ENCODE measurements around the gene NEK11. TPM values are rescaled to one million over a fixed set of nuclear protein-coding genes. Genes with fewer than 3 reads are reported as not detected.

Gene NEK11
- total RNA-seq, 4 donors from 2014 or later = 2.3 to 25.2 (median 8.4) TPM

DNA sequence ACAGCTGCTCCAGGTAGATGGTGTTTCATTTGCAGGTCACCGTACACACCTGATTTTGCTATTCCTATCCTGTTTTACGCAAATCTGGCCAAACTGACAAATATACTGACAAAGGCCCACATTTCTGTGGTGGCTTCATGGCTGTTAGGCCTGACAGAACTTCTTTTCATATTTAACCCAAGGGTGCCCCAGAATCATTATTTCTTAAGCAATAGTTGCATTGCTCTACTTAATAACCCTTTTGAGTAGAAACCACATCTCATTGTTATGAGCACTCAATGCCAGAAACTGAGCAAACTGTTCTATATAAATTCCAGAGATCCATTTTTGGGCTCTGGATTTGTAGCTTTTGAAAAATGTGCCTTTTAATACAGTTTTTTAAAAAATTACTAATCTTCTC is 19.4 kb upstream of the NEK11 start:
- intact Hi-C loops (cut with DNase I; ENCODE audit: low total_unique reads) = no loop called here
- Histone ChIP-seq H3K27ac (no peak overlapping the region), H3K4me1 (no peaks in the 10 kb centered on the region), H3K9me3 (no peaks in the 10 kb centered on the region), H3K36me3 (no peaks in the 10 kb centered on the region), H3K4me3 (no peak overlapping the region), H3K27me3 (no peaks in the 10 kb centered on the region)
- no peak for TF ChIP-seq CTCF (IDR thresholded peaks at IDR 0.05)
- TF ChIP-seq POLR2A (IDR thresholded peaks at IDR 0.05) = no peak
- DNase-seq = no peak

- no peaks in the 10 kb centered on the region for H3K36me3 ChIP-seq
- intact Hi-C loops (cut with DNase I; ENCODE audit: low total_unique reads) = no loop called here
Observed at GRCh38 chr3:131007782-131008181, 18.9 kb upstream of the NEK11 start.

DNA sequence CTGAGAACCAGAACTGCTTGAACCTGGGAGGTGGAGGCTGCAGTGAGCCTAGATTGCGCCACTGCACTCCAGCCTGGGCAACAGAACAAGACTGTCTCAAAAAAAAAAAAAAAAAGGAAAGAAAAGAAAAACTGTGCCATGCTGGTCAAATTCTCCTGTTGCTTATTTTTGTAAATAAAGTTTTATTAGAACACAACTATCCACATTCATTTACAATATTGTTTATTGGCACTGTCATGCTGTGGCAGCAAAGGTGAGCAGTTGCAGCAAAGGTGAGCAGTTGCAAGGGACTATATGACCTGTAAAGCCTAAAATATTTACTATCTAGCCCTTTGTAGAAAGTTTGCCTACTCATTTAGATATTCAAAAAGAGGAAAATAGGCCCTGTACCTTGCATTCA is 18.4 kb upstream of the NEK11 start:
- intact Hi-C loops (cut with DNase I; ENCODE audit: low total_unique reads) = no loop called here
- Histone ChIP-seq H3K9me3 (no peaks in the 10 kb centered on the region), H3K36me3 (no peaks in the 10 kb centered on the region), H3K27me3 (no peaks in the 10 kb centered on the region), H3K4me3 (no peak overlapping the region), H3K27ac (no peak overlapping the region), H3K4me1 (no peaks in the 10 kb centered on the region)
- no peak for DNase-seq
- TF ChIP-seq CTCF (IDR thresholded peaks at IDR 0.05) (no peak), POLR2A (IDR thresholded peaks at IDR 0.05) (no peak)

More at GRCh38 chr3:131007782-131008181, 18.9 kb upstream of the NEK11 start:
- H3K9me3 ChIP-seq = no peaks in the 10 kb centered on the region
- no peak for DNase-seq
- H3K27me3 ChIP-seq = no peaks in the 10 kb centered on the region
- H3K4me3 ChIP-seq = no peak overlapping the region
- H3K4me1 ChIP-seq = no peaks in the 10 kb centered on the region
- TF ChIP-seq CTCF (IDR thresholded peaks at IDR 0.05) (no peak), POLR2A (IDR thresholded peaks at IDR 0.05) (no peak)
- H3K27ac ChIP-seq = no peak overlapping the region

GRCh38 chr3:131009698-131010097 is 17.0 kb upstream of the NEK11 start:
- Histone ChIP-seq H3K27me3 (no peaks in the 10 kb centered on the region), H3K27ac (no peak overlapping the region), H3K9me3 (no peaks in the 10 kb centered on the region), H3K4me1 (no peaks in the 10 kb centered on the region), H3K4me3 (no peak overlapping the region), H3K36me3 (no peaks in the 10 kb centered on the region)
- no peak for DNase-seq
- TF ChIP-seq CTCF (IDR thresholded peaks at IDR 0.05) (no peak), POLR2A (IDR thresholded peaks at IDR 0.05) (no peak)
- intact Hi-C loops (cut with DNase I; ENCODE audit: low total_unique reads) = no loop called here

- no peak overlapping the region for H3K27ac ChIP-seq
- H3K9me3 ChIP-seq = no peaks in the 10 kb centered on the region
- no peak overlapping the region for H3K4me3 ChIP-seq
- no peaks in the 10 kb centered on the region for H3K27me3 ChIP-seq
- TF ChIP-seq CTCF (IDR thresholded peaks at IDR 0.05) = no peak
- TF ChIP-seq POLR2A (IDR thresholded peaks at IDR 0.05) = no peak
- intact Hi-C loops (cut with DNase I; ENCODE audit: low total_unique reads) = no loop called here
- peaks cover 0 to 4% of the 10 kb centered on the region in 2 donors for H3K4me1 ChIP-seq
- no peaks in the 10 kb centered on the region for H3K36me3 ChIP-seq
- DNase-seq = no peak
Observed at GRCh38 chr3:131018970-131019369, 7.7 kb upstream of the NEK11 start.

All from uterus (tissue), 4 donors.